HG03025 (cell line): ENCODE data around the gene PHACTR2.
"Not testable (repeated sequence)": the region's sequence is repeated elsewhere in the genome, so short reads cannot be mapped to it uniquely, and the experiment has no call there.

Experiments used
- ATAC-seq: cut with Tn5 transposase; IDR thresholded peaks from one replicate; pipeline ENCODE4 v1.9.1; 2021; ENCODE audit warnings: mild to moderate bottlenecking, moderate library complexity; ENCODE audit not compliant: unreplicated experiment, low FRiP score

Gene PHACTR2

GRCh38 chr6:143677891-143678791 lies at the start of gene PHACTR2:
Gene PHACTR2, plus strand, starts transcription at chr6:143677965. Its CDS starts 199 bp downstream, at chr6:143678164.
- ATAC-seq, result no peak

- no peak for ATAC-seq
These were observed 48.4 kb upstream of the PHACTR2 start for GRCh38 chr6:143629104-143630080.

GRCh38 chr6:143631196-143631595 lies 46.6 kb upstream of the PHACTR2 start:
- ATAC-seq, result not testable (repeated sequence)

GRCh38 chr6:143632894-143633293 lies 44.9 kb upstream of the PHACTR2 start:
- no peak for ATAC-seq

GRCh38 chr6:143634486-143634885 lies 43.3 kb upstream of the PHACTR2 start:
- no peak for ATAC-seq

GRCh38 chr6:143637691-143638090 lies 40.1 kb upstream of the PHACTR2 start:
- no peak for ATAC-seq

GRCh38 chr6:143642403-143642802 lies 35.4 kb upstream of the PHACTR2 start:
- no peak for ATAC-seq

GRCh38 chr6:143647191-143647590 lies 30.6 kb upstream of the PHACTR2 start:
- no peak for ATAC-seq

GRCh38 chr6:143647732-143648131 lies 30.0 kb upstream of the PHACTR2 start:
- ATAC-seq, result no peak

- ATAC-seq, result not testable (repeated sequence)
These were observed 28.4 kb upstream of the PHACTR2 start for GRCh38 chr6:143649319-143649718.

GRCh38 chr6:143651328-143651727 lies 26.4 kb upstream of the PHACTR2 start:
- ATAC-seq, result not testable (repeated sequence)

- no peak for ATAC-seq
These were observed 24.9 kb upstream of the PHACTR2 start for GRCh38 chr6:143652841-143653331.

- no peak for ATAC-seq
These were observed 22.2 kb upstream of the PHACTR2 start for GRCh38 chr6:143655541-143655940.

GRCh38 chr6:143656026-143656425 lies 21.7 kb upstream of the PHACTR2 start:
- ATAC-seq, result no peak

GRCh38 chr6:143657809-143658208 lies 20.0 kb upstream of the PHACTR2 start:
- no peak for ATAC-seq

- ATAC-seq, result not testable (repeated sequence)
These were observed 17.6 kb upstream of the PHACTR2 start for GRCh38 chr6:143660170-143660569.

- no peak for ATAC-seq
These were observed 13.6 kb upstream of the PHACTR2 start for GRCh38 chr6:143664171-143664570.

GRCh38 chr6:143666007-143666406 lies 11.8 kb upstream of the PHACTR2 start:
- ATAC-seq, result not testable (repeated sequence)

- ATAC-seq, result not testable (repeated sequence)
These were observed 8.3 kb upstream of the PHACTR2 start for GRCh38 chr6:143669483-143669882.

- no peak for ATAC-seq
These were observed 4.1 kb upstream of the PHACTR2 start for GRCh38 chr6:143673669-143674068.
